GM19324 (cell line): Measurements from ENCODE around the gene PRPSAP1.
A peak's percentile ranks its signal among the peaks of the same experiment; 100 is the strongest.

Experiments used
- ATAC-seq: cut with Tn5 transposase; IDR thresholded peaks from one replicate; pipeline ENCODE4 v1.9.1; 2021; ENCODE audit warnings: mild to moderate bottlenecking, moderate library complexity; ENCODE audit not compliant: unreplicated experiment, low FRiP score

PRPSAP1 gene

DNA sequence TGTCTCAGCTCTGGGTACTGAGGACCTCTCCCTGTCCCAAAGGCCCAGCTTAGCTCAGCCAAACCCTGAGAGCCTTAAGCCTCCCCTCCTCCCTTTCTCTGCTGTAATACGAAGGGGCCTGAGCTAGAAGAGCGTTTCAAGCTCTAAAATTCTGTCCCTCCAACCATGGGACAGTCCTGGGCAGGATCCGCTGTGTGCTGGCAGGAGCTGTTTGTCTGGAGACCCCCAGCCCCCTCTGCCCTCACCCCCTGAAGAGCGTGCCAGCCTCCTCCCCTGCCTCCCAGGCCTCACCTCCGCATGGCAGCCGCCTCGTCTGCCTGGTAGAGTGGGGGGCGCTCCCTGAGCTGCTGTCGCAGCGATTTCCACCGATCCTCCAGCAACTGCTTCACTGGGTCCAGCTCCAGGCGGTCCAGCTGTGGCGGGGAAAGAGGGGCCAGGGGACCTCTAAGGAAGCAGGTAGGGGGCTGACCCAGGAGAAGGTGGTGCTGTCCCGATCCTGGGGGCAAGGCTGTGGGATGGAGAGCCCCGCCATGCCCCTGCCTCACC lies 73.9 kb downstream of the PRPSAP1 start:
- ATAC-seq: no peak

DNA sequence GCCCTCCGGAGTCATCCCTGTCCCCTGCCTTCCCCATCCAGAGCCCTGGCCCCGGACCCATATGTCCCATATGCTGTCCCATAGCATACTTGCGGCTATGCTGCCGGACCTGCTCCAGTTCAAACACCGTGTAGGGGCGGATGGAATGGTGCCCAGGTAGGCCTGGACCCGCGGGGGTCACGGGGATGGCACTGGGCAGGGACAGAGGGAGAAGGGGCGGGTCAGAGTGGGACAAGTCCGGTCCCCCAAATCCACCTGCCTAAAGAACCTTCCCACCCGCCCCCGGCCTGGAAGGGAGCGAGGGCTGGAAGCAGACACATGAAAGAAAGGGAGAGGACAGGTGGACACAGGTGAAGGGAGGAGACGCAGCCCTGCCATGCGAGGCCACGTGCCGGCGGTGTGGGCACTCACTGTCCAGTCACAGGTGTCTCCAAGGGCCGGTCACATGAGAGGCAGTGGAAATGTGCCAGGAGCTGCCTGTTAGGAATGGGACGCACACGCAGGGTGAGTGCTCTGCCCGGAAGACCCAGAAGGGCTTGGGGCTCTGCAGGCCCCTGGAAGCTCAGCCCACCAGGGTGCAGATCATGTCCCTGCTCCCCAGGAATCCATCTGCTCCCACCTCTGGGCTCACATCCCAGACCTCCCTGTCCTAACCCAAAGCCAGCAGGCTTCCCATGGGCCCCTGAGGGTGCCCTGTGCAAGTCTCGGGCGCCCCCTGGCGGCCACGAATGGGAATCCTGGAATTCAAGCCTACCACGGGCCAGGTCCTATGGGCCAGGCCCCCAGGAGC lies 74.6 kb downstream of the PRPSAP1 start:
- no peak for ATAC-seq

GRCh38 chr17:76278268-76278908 lies 75.3 kb downstream of the PRPSAP1 start:
- no peak for ATAC-seq

GRCh38 chr17:76277300-76278267 lies 76.1 kb downstream of the PRPSAP1 start:
- no peak for ATAC-seq

DNA sequence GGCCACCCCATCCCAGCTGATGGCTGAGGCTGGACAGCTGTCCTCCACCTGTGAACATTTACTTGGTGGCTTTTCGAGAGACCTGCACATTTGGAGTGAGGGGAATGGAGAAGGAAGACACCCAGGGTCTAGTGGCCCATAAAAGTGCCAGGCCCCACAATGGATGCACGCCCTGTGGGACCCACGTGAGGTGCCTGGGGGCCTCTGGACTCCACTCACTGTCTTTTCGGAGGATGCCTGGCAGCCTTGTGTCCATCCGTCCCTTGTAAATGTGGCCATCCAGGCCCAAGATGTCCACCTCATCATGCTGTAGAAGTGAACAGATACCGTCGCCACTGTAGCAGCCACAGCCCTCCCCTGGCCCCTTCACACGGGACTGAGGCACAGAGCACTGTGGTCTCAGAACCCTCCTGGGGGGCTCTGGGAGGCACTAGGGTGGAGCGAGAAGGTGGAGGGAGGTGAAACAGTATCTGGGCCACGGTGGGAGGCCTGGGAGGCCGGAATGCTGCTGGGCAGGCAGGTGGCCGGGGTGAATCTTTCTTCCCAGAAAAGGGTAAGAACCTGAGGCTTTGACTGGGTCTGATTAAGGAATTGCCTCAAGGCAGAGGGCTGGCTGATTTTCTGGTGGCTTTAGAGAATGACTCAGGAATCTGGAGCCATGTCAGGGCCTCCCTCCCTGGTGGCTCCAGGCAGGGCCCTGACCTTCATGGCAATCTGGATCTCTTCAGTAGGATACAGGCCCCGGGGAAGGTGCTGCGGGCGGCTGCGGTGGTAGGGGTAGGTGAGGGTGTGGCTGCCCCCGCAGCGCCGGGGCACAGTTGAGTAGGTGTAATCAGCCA lies 77.0 kb downstream of the PRPSAP1 start:
- ATAC-seq: no peak

DNA sequence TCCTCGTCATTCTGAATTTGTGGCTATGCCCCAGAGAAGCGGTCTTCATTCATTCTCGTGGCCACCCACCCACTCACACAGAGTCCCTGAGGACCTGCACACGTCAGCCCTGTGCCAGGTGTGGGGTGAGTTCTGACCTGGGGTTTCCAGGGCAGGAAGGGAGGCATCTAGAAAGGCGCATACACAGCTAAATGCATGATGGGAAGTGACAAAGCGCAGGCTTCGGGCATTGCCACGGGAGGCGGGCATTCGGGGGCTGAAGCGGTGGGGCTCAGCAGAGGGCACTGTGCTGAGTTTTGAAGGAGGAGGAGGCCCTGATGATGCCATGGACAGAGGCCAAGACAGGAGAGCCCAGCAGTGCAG lies 77.7 kb downstream of the PRPSAP1 start:
- no peak for ATAC-seq

GRCh38 chr17:76275382-76276068 lies 78.2 kb downstream of the PRPSAP1 start:
- ATAC-seq: no peak

GRCh38 chr17:76274112-76274956 lies 79.4 kb downstream of the PRPSAP1 start:
- ATAC-seq: no peak

DNA sequence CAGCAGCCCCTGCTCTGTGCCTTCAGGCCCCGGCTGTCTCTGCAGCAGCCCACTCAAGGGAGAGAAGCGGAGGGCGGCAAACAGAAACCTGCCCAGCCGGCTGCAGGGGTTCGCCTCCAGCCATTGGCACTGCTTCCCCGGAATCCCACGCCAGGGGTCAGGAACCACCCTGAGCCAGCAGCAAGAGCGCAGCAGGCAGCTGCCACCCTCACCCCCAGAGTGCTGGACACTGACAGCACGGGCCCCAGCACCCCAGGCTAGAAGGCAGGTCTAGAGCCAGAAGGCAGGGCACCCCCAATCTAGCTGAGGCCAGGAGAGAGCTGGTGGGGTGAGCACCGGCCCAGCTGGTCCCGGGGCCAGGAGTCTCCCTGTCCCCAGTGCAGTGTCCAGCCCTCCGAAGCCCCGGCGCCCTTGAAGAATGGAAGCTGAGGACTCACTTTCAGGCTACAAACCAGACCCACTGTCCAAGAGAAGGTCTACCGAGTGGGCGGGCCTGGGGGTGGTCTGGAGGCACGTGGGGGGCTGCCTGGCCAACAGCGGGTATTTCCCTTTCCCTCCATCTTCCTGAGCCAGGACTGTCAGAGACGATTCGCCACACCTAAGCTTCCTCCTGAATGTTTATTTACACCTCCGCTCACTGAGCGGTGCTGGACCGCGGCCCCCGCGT lies 80.1 kb downstream of the PRPSAP1 start:
- no peak for ATAC-seq

DNA sequence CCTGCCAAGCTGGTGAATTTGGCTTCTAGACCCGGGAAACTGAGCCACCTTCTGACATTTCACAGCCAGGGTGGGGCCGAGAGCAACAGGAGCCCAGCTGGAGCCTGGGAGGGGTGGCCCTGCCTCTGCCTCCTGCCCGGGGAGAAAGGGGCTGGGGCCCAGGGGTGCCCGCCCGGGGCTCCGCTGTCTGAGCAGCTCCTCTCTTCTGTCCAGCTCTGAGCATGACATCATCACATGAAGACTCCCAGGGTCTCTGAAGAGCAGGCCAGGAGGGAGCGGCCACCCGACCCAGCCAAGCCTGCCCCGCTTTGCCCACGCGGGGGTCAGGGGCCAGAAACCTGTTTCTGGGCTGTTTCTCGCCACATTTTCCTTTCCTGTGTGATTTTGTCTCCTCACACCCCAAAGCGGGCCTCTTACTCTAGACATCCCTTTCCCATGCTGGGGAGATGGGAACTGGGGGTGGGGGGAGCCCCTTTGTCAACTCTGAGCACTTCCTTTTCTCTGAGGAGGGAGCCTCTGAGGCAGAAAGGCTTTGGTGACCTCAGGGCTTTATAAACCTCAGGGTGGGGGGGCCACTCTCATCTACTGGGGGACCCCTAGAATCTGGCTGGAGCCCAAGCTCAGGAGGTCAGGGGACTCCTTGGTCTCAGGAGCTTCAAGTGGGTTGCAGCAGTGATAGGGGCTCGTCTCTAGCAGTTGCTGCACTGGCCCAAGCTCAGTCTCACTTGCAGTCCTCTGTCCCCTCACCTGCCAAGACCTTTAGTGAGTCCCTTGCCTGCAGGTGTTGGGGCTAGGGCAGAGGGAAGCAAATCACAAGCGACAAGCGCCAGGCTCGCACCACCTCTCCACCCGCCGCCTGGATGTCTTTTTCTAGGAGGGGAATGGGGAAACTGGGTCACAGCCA lies 80.9 kb downstream of the PRPSAP1 start:
- peak; percentile 10 for ATAC-seq

- peak; percentile 56 for ATAC-seq
These were observed 81.8 kb downstream of the PRPSAP1 start for GRCh38 chr17:76271669-76272540.

- no peak for ATAC-seq
These were observed 82.7 kb downstream of the PRPSAP1 start for GRCh38 chr17:76270770-76271668.

GRCh38 chr17:76270127-76270592 lies 83.6 kb downstream of the PRPSAP1 start:
- ATAC-seq: no peak

GRCh38 chr17:76268991-76269981 lies 84.4 kb downstream of the PRPSAP1 start:
- ATAC-seq: no peak
